GM23248 (cell line): Measurements from ENCODE around the gene TUBA1B.

Experiments used
- EZH2 ChIP-seq: fragments of 200-600 bp; sonication (generic); IDR thresholded peaks from 2 replicates; pipeline ENCODE4 v1.6.1; 2018; ENCODE audit warnings: antibody characterized with exemption, mild to moderate bottlenecking; ENCODE audit not compliant: insufficient read depth, poor library complexity, severe bottlenecking
- EZH2phosphoT487 ChIP-seq: fragments of 200-600 bp; sonication (generic); IDR thresholded peaks from 2 replicates; pipeline ENCODE4 v1.6.1; 2018; ENCODE audit warnings: antibody characterized with exemption, moderate library complexity, mild to moderate bottlenecking, low read depth; ENCODE audit not compliant: insufficient read depth

DNA sequence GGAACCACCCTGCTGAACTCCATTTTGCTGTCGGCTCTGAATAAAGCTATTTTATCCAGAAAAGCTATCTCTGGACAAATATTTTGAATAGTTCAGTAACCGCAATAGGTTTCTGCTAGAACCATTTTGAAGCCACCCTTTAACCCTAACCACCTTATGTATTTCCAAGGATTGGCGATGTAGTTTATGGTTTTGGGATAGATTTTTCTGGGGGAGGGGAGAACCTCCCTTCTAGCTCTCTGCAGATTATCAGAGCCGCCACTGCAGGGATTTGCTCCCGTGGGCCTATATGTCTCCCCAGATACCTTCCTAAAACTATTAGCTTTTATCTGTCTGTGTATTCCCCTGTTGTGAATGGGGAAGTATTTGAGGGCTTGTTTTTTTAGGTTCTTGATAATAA lies 1.8 kb upstream of the TUBA1B start:
- TF ChIP-seq EZH2 (no peak), EZH2phosphoT487 (no peak)
